Esophagus muscularis mucosa (tissue), 3 donors: ENCODE data around the gene PIWIL4.

Experiments used
- POLR2A ChIP-seq: fragments of 450-650 bp; IDR thresholded peaks from one replicate; pipeline ENCODE4 v1.6.1; 2017; ENCODE audit warnings: antibody characterized with exemption, moderate library complexity, mild to moderate bottlenecking, low read depth
- TF ChIP-seq, protein P1 (sequence below), 3 experiments: fragments of 200-600 bp in 2 of 3; fragments of 450-650 bp in 1 of 3; sonication (generic) in 2 of 3; IDR thresholded peaks; one replicate each; pipeline ENCODE4 v1.5.1; 2017 to 2019; ENCODE audit warnings: antibody characterized with exemption in 3 of 3, mild to moderate bottlenecking in 2 of 3, moderate library complexity in 1 of 3

DNA sequence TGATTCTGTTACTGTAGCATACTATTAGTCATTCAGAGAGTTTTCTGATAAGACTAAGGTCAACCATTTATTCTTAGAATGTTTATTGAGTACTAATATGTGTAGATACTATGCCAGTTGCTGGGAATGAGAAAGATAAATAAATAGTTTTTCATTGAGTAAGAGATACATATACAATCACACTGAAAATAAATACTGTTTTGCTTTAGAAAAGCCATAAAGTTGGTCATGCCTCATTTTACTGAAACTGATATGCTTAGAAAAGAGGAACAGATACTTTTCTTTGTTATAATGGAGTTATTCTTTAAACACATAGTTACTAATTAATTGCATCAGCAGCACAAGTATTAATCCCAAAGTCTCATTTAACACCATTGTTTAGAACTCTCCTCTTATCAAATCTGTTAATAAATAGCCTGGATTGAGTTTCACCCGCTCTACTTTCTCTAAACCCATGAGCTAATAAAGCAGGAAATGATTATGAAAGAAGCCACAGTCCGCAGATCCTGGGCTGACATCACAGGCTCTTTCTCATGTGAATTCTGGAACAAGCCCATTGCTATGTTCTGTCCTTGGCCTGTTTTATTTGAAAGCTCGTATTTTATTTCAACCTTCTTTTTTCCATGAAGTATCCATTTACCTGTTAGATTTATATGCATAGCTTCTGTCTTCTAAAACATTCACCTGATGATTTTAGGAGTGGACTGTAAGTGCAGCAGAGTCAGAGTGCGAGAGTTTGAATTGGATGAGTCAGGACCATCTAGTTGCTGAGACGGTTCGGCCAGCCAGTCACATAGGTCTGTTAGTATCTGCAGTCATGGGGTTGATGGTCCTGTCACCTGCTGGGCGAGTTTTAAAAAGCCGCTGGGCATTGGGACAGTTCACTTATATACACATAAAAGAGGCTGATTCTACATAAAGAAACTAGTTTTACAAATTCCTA is 35.5 kb downstream of the PIWIL4 start:
- TF ChIP-seq, protein P1, sequence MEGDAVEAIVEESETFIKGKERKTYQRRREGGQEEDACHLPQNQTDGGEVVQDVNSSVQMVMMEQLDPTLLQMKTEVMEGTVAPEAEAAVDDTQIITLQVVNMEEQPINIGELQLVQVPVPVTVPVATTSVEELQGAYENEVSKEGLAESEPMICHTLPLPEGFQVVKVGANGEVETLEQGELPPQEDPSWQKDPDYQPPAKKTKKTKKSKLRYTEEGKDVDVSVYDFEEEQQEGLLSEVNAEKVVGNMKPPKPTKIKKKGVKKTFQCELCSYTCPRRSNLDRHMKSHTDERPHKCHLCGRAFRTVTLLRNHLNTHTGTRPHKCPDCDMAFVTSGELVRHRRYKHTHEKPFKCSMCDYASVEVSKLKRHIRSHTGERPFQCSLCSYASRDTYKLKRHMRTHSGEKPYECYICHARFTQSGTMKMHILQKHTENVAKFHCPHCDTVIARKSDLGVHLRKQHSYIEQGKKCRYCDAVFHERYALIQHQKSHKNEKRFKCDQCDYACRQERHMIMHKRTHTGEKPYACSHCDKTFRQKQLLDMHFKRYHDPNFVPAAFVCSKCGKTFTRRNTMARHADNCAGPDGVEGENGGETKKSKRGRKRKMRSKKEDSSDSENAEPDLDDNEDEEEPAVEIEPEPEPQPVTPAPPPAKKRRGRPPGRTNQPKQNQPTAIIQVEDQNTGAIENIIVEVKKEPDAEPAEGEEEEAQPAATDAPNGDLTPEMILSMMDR (IDR thresholded peaks at IDR 0.05): no peak
- no peak for TF ChIP-seq POLR2A
